ENCODE data around the gene HNF4A. TPM values are rescaled to one million over a fixed set of nuclear protein-coding genes. Genes with fewer than 3 reads are reported as not detected.

The HNF4A gene
- total and polyA plus RNA-seq, 2 of the 13 experiments (the other 11 are each of a cell fraction or from before 2014, with no cell fraction given) = 80.9 to 169 TPM

GRCh38 chr20:44418069-44418905, 62.8 kb downstream of the HNF4A start (continued):
- TF ChIP-seq CCAR2 (optimal IDR thresholded peaks at IDR 0.05; ENCODE audit: low read depth, low read length) = peak; percentile 15
- no peak for TF ChIP-seq CEBPZ (IDR thresholded peaks at IDR 0.05; ENCODE audit: low read length)
- TF ChIP-seq ZNF318 (CRISPR knock-in tag; IDR thresholded peaks at IDR 0.05) = peak; percentile 47; the same call in 1 of the 2 replicates
- peak; percentile 81 for TF ChIP-seq THRA (CRISPR knock-in tag; IDR thresholded peaks at IDR 0.05; ENCODE audit: borderline replicate concordance)
- TF ChIP-seq ZNF33A (CRISPR knock-in tag; IDR thresholded peaks at IDR 0.05; ENCODE audit: borderline replicate concordance) = 0 out of 2 replicates have a peak, but pooled peaks have one; percentile 33
- TF ChIP-seq ZNF24 (IDR thresholded peaks at IDR 0.05) = 0 out of 2 replicates have a peak, but pooled peaks have one; percentile 62
- TF ChIP-seq ZNF749 (CRISPR knock-in tag; IDR thresholded peaks at IDR 0.05; ENCODE audit: borderline replicate concordance) = no peak
- no peak for TF ChIP-seq ZNF235 (CRISPR knock-in tag; IDR thresholded peaks at IDR 0.05; ENCODE audit: borderline replicate concordance)
- TF ChIP-seq HOXD1 (CRISPR knock-in tag; IDR thresholded peaks at IDR 0.05) = 0 out of 2 replicates have a peak, but pooled peaks have one; percentile 74
- peak; percentile 67 for TF ChIP-seq THAP11 (CRISPR knock-in tag; IDR thresholded peaks at IDR 0.05)
- peak; percentile 66 for TF ChIP-seq ZNF747 (CRISPR knock-in tag; IDR thresholded peaks at IDR 0.05; ENCODE audit: borderline replicate concordance)
- no peak for TF ChIP-seq SATB2 (CRISPR knock-in tag; IDR thresholded peaks at IDR 0.05)
- TF ChIP-seq AGO2 (optimal IDR thresholded peaks at IDR 0.05; ENCODE audit: low read depth, low read length) = peak; percentile 88
- peak; percentile 49 for TF ChIP-seq ZNF781 (CRISPR knock-in tag; IDR thresholded peaks at IDR 0.05; ENCODE audit: borderline replicate concordance, not compliant biosample characterization)
- TF ChIP-seq ZNF83 (CRISPR knock-in tag; IDR thresholded peaks at IDR 0.05; ENCODE audit: borderline replicate concordance) = no peak
